BJ (cell line): ENCODE measurements around the gene SV2B. TPM values are rescaled to one million over a fixed set of nuclear protein-coding genes. Genes with fewer than 3 reads are reported as not detected.

Experiments
- CTCF ChIA-PET: fragments of 350-600 bp; formaldehyde crosslinking; extraction: SDS; loops from one replicate; lab custom pipeline; 2021; ENCODE audit warnings: antibody characterized with exemption, inconsistent platforms; lab: Yijun Ruan, JAX
- POLR2A ChIA-PET: fragments of 300-600 bp; sonication (Branson Sonifier 250); formaldehyde crosslinking; extraction: SDS; loops from one replicate; lab custom pipeline; 2021; ENCODE audit warnings: antibody characterized with exemption; lab: Charles Lee
- DNase-seq: peaks from one replicate; pipeline ENCODE4 v3.0.0-alpha.2; 2011; ENCODE audit warnings: low read depth
- H3K27me3 ChIP-seq: 2 replicates; pipeline ENCODE4 v1.6.0; 2011; ENCODE audit warnings: low read length; ENCODE audit not compliant: control insufficient read depth, insufficient read depth
- H3K36me3 ChIP-seq: 2 replicates; pipeline ENCODE4 v1.5.1; 2011; ENCODE audit warnings: low read length; ENCODE audit not compliant: control insufficient read depth, insufficient read depth
- H3K4me3 ChIP-seq: 2 replicates; pipeline ENCODE4 v1.5.1; 2011; ENCODE audit warnings: low read depth, mild to moderate bottlenecking, control low read depth, low read length
- polyA plus RNA-seq: library from polyadenylated mRNA; depleted of rRNA; stranded (reverse); fragments of >200 nt; gene quantifications from 2 replicates; pipeline ENCODE4 v1.2.3, GENCODE V29; 2011
- TF ChIP-seq, protein P1 (sequence below): IDR thresholded peaks from 2 replicates; pipeline ENCODE4 v1.5.1; 2011; ENCODE audit warnings: low read depth, mild to moderate bottlenecking, control low read depth, inconsistent platforms, low read length, moderate library complexity; ENCODE audit not compliant: insufficient read depth

SV2B gene
- polyA plus RNA-seq, 1 experiment: not detected

DNA sequence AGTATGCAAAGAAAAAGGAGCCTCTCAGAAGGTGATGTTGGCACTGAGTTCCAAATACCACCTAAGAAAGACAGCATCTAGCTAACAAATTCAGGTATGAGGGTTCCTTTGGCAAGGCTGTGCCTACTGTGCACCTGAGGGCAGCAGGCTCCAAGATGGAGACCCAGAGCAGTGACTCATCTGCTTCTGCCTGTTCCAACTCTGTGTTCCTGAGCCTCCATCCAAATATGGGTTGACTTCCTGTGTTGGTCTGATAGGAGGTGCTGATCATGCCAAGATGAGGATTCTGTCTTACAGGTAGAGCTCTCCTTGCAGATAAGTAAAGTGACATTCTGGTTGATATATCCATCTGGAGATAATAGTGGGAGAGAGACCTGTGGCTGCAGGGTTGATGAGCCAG is 26.0 kb downstream of the SV2B start:
- TF ChIP-seq, protein P1, sequence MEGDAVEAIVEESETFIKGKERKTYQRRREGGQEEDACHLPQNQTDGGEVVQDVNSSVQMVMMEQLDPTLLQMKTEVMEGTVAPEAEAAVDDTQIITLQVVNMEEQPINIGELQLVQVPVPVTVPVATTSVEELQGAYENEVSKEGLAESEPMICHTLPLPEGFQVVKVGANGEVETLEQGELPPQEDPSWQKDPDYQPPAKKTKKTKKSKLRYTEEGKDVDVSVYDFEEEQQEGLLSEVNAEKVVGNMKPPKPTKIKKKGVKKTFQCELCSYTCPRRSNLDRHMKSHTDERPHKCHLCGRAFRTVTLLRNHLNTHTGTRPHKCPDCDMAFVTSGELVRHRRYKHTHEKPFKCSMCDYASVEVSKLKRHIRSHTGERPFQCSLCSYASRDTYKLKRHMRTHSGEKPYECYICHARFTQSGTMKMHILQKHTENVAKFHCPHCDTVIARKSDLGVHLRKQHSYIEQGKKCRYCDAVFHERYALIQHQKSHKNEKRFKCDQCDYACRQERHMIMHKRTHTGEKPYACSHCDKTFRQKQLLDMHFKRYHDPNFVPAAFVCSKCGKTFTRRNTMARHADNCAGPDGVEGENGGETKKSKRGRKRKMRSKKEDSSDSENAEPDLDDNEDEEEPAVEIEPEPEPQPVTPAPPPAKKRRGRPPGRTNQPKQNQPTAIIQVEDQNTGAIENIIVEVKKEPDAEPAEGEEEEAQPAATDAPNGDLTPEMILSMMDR: no peak
- Histone ChIP-seq H3K4me3 (no peak overlapping the region), H3K36me3 (no peaks in the 10 kb centered on the region), H3K27me3 (no peaks in the 10 kb centered on the region)
- POLR2A ChIA-PET: no interaction called here
- CTCF ChIA-PET: no interaction called here
- no peak for DNase-seq

DNA sequence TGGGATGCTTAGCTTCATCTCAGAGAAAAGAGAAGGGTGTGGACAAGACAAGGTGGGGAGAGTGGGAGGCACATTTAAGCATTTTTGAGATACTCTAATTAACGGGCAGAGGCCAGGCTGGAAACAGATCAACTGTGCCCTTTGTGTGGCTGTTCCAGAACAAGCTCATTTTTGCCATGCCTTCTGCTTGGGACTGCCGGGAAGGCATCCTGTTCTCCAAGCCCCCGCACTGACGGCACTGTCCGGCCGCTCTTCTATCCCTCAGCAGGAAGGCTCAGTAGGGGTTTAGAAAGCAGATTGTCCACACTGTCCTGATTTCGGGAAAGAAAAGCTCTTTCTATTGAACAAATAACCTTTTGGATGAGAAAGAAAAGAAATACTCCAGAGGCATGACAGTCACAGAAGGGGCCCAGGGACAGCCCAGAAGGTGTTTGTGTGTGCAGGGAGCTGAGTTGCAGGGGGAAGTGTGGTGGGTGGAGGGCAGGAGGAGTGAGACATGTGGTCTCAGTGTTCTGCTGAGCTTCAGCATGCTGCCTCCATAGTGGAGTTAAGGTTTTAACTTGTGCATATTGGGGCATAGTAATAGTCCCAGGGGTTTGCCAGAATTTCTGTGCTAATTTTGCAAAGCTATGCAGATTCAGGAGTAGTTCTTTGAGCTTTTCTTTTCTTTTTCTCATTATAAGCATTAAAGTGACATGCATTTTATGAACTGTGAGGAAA is 27.3 kb downstream of the SV2B start:
- H3K27me3 ChIP-seq: no peaks in the 10 kb centered on the region
- ChIA-PET POLR2A (no interaction called here), CTCF (interaction anchor here (1.4 kb wide), 1 partner anchor 10 kb away, joined by 4 read pairs; no protein-coding TSS in a partner anchor)

DNA sequence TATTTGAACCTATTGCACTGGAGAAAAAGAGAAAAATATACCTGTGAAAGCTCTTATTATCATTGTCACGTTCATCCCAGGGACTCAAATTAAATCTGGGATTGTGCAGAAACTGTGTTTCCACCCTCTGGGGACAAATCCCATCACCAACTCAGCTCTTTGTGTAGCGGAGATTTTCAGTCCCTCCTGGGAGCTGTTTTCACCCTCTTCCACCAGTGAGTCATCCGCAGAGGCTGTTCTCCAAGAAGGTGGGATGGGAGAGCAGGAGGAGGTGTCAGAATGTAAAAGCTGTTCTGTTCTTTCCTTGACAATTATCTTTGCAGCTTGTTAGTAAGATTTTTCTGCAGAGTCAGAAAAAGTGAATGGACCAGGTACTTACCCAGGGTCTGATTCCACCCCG is 28.0 kb downstream of the SV2B start:
- CTCF ChIA-PET: interaction anchor here (1.4 kb wide), 1 partner anchor 9 kb away, joined by 4 read pairs; no protein-coding TSS in a partner anchor

More for the DNA sequence above, 27.3 kb downstream of the SV2B start:
- DNase-seq: no peak
- no peaks in the 10 kb centered on the region for H3K36me3 ChIP-seq
- TF ChIP-seq, protein P1: no peak
- H3K4me3 ChIP-seq: no peak overlapping the region

DNA sequence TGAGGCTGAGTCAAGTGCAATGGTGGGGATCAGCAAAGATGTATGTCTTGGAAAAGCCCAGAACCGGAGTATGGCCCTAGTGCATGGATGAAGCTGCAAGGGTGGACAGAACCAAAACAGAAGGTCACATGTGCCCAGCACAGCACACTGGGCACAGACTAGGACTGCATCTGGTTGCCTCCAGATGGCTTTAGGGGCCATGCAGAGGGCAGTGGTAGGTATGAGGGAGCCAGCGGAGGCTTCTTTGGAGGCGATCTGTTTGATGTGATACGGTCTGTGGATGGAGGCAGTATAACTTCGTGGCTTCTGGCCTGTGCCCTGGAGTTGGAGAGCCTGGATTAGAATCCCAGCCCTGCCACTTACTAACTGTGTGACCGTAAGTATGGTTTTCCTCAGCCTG is 29.4 kb downstream of the SV2B start:
- Histone ChIP-seq H3K36me3 (no peaks in the 10 kb centered on the region), H3K27me3 (no peaks in the 10 kb centered on the region), H3K4me3 (no peak overlapping the region)
- ChIA-PET POLR2A (no interaction called here), CTCF (no interaction called here)
- DNase-seq: no peak
- TF ChIP-seq, protein P1: no peak

More for the DNA sequence above, 28.0 kb downstream of the SV2B start:
- no peak for DNase-seq
- TF ChIP-seq, protein P1: no peak
- H3K27me3 ChIP-seq: no peaks in the 10 kb centered on the region
- H3K36me3 ChIP-seq: no peaks in the 10 kb centered on the region
- POLR2A ChIA-PET: no interaction called here
- no peak overlapping the region for H3K4me3 ChIP-seq

DNA sequence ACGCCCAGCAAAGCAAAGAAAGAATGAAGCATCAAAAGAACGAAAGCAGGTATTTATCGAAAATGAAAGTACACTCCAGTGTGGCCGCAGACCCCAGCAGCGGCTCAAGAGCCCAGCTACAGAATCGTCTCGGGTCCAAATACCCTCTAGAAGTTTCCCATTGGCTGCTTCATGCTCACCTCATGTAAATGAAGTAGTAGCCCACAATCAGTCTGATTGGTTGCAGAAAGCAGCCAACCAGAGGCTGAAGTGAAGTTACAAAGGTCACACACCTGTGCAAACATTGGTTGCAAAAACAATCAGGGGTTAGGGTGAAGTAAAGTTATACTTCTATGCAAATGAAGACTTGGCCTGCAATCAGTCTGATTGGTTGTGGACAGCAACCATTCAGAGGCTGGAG is 32.0 kb downstream of the SV2B start:
- CTCF ChIA-PET: no interaction called here
- TF ChIP-seq, protein P1: no peak
- no peak for DNase-seq
- H3K27me3 ChIP-seq: no peaks in the 10 kb centered on the region
- no peaks in the 10 kb centered on the region for H3K36me3 ChIP-seq
- POLR2A ChIA-PET: no interaction called here
- H3K4me3 ChIP-seq: no peak overlapping the region
